GDM1 (cell line): ENCODE measurements around the gene NFS1.
"Not testable (repeated sequence)": the region's sequence is repeated elsewhere in the genome, so short reads cannot be mapped to it uniquely, and the experiment has no call there.

Experiments used
- DNase-seq: peaks from one replicate; lab custom pipeline; 2025; lab: John Stamatoyannopoulos, UW

Gene NFS1

GRCh38 chr20:35729836-35730582 lies 30.9 kb upstream of the NFS1 start:
- DNase-seq: no peak

GRCh38 chr20:35729283-35729807 lies 30.2 kb upstream of the NFS1 start:
- DNase-seq: no peak

- no peak for DNase-seq
Observed at GRCh38 chr20:35726842-35727711, 27.9 kb upstream of the NFS1 start.

- DNase-seq: no peak
Observed at GRCh38 chr20:35724321-35725230, 25.4 kb upstream of the NFS1 start.

GRCh38 chr20:35723652-35724320 lies 24.6 kb upstream of the NFS1 start:
- not testable (repeated sequence) for DNase-seq

GRCh38 chr20:35723275-35723639 lies 24.1 kb upstream of the NFS1 start:
- not testable (repeated sequence) for DNase-seq

GRCh38 chr20:35721621-35722020 lies 22.5 kb upstream of the NFS1 start:
- no peak for DNase-seq

- DNase-seq: no peak
Observed at GRCh38 chr20:35721219-35721618, 22.1 kb upstream of the NFS1 start.

GRCh38 chr20:35720165-35721123 lies 21.3 kb upstream of the NFS1 start:
- DNase-seq: no peak

- no peak for DNase-seq
Observed at GRCh38 chr20:35719717-35720116, 20.6 kb upstream of the NFS1 start.

- DNase-seq: no peak
Observed at GRCh38 chr20:35718972-35719635, 20.0 kb upstream of the NFS1 start.

GRCh38 chr20:35718321-35718720 lies 19.2 kb upstream of the NFS1 start:
- DNase-seq: not testable (repeated sequence)

- DNase-seq: no peak
Observed at GRCh38 chr20:35716330-35716729, 17.2 kb upstream of the NFS1 start.

- no peak for DNase-seq
Observed at GRCh38 chr20:35715652-35716051, 16.5 kb upstream of the NFS1 start.

GRCh38 chr20:35714127-35714526 lies 15.0 kb upstream of the NFS1 start:
- no peak for DNase-seq

GRCh38 chr20:35713120-35713519 lies 14.0 kb upstream of the NFS1 start:
- not testable (repeated sequence) for DNase-seq

GRCh38 chr20:35711588-35712209 lies 12.5 kb upstream of the NFS1 start:
- DNase-seq: no peak

GRCh38 chr20:35710884-35711587 lies 11.9 kb upstream of the NFS1 start:
- no peak for DNase-seq

- DNase-seq: no peak
Observed at GRCh38 chr20:35710039-35710438, 10.9 kb upstream of the NFS1 start.
